GM19025 (cell line): Measurements from ENCODE around the gene RAB40C.

Source experiments
- ATAC-seq: cut with Tn5 transposase; IDR thresholded peaks from one replicate; pipeline ENCODE4 v1.9.1; 2021; ENCODE audit warnings: mild to moderate bottlenecking, low read depth, moderate library complexity; ENCODE audit not compliant: unreplicated experiment

The RAB40C gene

DNA sequence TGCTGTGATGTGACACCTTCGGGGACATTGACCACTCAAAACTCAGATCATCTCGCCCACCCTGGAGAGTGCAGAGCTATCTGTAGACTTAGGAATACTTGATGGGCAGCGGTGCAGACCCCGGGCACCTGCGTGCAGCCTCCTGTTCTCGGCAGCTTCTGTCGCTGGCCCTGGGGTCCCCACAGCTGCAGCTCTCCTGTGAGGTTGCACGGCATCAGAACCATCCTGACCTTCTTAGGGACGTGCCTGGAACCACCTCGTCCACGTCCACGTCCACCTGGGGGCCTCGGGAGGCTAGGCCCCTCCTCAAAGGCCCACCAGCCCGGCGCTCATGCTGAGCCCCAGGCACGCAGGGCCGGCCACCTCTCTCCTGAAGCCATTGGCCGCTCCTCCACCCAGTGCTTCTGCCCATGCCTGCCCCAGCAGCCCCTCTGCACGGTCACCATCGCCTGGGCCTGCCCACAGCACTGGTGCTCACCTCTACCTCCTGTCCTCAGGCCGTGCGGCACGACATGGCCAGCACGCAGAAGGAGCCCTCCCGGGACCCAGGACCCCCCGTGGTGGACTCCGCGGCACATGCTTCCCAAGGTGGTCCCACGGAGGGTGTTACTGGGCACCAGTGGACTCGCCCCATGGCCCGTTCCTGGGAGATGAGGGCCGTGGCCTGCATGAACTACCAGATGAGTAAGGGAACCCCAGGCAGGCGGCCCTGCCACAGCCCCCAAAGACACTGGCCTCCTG, 38.6 kb downstream of the RAB40C start:
- ATAC-seq = no peak

DNA sequence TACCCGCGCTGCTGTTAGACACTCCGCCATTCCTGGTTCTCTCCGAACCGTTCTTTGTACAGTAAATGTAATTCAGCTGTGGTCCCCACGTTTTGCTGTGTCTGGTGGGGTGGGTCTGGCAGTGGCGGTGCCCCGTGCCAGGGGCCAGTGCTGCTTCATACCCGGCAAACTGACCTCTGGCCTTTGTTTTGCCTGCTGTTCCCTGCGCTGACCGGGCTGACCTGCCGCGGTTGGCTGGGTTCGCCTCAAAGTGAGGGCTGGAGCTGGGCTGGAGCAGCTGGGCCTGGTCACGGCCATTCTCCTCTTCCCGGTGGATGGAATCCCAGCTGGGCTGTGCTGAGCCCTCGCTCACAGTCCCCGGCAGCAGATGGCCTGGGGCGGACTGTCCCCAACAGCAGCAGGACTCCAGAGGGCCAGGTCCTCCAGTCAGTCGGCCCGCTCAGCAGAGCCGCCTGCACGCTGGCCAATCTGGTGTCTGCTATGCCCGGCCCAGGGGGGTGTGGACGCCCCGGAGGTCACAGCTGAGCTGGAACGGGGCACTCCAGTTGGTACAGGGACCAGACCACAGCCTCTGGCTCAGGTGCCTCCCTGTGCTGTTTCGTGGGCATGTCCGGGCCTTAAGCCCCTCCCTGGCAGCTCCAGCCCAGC, 39.4 kb downstream of the RAB40C start:
- ATAC-seq = no peak

DNA sequence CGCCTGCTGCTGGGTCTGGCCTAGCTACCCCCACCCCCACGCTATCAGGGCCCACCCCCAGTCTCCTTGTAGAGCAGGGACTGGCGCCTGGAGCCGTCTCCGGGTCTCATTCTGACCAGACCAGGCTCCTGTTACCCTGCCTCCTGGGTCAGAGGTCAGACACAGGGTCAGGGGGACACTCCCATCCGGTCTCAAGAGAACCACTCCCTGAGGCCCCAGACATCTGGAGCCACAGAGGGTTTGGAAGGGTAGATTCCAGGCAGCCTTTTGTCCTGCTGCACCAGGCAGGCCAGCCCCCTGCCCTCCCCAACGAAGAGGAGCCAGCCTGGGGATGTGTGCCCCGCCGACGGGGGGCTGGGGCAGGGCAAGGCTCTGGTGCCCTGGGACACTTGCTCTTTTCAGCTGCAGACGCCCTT, 40.0 kb downstream of the RAB40C start:
- ATAC-seq = no peak

DNA sequence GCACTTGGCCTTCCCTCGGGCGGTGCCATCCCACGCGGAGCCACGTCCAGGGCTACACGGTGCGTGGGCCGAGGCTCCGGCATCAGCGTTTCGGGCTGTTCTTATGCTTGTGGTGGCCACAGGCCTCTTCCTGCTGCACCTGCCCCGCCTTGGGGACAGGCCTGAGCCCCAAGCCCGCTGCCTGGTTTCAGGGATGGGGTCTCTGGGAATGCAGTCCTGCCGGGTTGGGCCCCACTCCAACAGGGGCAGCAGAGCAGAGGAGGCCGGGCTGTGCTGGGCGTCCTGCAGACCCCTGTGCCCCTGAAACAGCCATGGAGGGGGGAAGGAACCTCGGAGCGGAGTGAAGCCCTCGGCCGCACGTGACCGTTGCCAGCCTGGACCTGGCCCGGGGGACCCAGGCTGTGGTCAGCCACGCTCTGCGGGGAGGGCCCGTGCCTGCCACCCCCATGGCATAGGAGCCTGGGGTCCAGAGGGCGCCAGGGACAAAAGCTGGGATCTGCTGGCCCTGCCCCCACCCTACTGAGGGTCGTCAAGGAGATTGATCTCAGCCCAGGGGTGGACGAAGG, 40.5 kb downstream of the RAB40C start:
- no peak for ATAC-seq

DNA sequence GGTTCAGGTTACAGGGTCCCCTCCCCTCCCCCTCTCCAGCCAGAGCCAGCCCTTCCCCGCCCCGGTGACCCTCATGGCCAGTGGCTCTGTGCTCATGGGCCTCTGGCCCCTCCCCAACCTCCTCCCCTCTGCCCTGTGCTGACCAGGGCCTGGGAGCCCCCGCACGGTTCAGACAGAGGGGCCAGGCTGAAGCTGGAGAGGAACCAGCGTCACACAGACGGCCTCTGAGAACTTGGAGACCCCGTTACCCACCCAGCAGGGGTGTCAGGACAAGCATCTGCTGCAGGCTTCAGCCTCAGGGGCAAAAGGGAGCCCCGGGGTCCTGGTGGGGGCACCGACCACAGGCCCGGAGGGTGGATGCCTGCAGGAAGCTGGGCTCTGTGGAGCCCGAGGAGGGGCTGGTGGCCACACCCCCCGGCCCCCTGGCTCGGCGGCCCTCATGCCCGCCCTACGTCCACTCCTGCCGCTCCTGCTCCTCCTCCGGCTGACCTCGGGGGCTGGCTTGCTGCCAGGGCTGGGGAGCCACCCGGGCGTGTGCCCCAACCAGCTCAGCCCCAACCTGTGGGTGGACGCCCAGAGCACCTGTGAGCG, 41.0 kb downstream of the RAB40C start, which contains the start of gene WFIKKN1:
TSS of gene WFIKKN1 (plus strand) at position 171 of the 591 bp plus-strand sequence. CDS start at position 440, 269 bp downstream.
- no peak for ATAC-seq

DNA sequence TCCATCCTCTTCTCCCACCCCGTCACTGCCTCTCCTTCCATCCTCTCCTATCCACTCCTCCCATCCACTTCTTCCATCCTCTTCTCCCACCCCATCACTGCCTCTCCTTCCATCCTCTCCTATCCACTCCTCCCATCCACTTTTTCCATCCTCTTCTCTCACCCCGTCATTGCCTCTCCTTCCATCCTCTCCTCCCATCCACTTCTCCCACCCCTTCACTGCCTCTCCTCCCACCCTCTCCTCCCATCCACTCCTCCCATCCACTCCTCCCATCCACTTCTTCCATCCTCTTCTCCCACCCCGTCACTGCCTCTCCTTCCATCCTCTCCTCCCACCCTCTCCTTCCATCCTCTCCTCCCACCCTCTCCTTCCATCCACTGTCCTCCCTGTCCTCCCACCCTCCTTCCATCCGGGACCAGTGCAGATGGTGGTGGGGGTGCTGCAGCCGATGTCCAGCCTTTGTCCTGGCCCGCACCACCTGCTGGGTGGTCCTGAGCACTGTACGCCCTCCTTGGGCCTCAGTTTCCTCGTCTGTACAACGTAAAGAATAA, 42.0 kb downstream of the RAB40C start:
- no peak for ATAC-seq

DNA sequence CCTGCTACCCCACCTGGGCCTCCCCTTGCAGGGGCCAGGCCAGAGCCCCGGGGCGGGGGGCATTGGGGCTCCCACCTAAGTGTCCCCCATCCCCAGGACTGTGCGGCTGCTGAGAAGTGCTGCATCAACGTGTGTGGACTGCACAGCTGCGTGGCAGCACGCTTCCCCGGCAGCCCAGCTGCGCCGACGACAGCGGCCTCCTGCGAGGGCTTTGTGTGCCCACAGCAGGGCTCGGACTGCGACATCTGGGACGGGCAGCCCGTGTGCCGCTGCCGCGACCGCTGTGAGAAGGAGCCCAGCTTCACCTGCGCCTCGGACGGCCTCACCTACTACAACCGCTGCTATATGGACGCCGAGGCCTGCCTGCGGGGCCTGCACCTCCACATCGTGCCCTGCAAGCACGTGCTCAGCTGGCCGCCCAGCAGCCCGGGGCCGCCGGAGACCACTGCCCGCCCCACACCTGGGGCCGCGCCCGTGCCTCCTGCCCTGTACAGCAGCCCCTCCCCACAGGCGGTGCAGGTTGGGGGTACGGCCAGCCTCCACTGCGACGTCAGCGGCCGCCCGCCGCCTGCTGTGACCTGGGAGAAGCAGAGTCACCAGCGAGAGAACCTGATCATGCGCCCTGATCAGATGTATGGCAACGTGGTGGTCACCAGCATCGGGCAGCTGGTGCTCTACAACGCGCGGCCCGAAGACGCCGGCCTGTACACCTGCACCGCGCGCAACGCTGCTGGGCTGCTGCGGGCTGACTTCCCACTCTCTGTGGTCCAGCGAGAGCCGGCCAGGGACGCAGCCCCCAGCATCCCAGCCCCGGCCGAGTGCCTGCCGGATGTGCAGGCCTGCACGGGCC, 42.8 kb downstream of the RAB40C start:
- ATAC-seq = no peak

DNA sequence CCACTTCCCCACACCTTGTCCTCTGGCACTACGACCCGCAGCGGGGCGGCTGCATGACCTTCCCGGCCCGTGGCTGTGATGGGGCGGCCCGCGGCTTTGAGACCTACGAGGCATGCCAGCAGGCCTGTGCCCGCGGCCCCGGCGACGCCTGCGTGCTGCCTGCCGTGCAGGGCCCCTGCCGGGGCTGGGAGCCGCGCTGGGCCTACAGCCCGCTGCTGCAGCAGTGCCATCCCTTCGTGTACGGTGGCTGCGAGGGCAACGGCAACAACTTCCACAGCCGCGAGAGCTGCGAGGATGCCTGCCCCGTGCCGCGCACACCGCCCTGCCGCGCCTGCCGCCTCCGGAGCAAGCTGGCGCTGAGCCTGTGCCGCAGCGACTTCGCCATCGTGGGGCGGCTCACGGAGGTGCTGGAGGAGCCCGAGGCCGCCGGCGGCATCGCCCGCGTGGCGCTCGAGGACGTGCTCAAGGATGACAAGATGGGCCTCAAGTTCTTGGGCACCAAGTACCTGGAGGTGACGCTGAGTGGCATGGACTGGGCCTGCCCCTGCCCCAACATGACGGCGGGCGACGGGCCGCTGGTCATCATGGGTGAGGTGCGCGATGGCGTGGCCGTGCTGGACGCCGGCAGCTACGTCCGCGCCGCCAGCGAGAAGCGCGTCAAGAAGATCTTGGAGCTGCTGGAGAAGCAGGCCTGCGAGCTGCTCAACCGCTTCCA, 43.6 kb downstream of the RAB40C start:
- no peak for ATAC-seq

DNA sequence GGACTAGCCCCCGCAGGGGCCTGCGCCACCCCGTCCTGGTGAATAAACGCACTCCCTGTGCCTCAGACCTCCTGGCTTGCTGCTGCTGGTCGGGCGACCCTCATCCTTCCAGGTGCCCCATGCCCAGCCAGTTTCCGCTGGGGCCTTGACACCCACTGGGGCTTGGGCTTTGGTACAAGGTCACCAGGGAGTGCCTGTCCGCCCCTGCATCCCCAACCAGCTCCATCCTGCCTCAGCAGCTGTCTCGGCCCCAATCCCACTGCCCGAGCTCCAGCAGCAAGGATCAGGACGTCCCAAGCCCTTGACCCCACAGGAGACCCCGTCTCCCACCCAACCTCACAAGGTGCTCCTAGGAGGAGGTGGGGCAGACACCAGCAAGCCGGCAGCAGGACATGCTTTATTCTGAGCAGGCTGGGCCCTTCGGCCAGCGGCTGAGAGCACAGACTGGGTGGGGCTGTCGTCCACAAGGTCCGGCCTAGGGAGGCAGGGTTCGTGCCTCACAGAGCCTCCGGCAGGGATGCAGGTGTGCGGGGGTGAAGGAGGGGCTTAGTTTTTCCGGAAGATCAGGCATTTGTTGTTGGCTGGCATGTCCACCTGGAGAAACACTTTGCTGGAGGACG, 44.3 kb downstream of the RAB40C start:
- ATAC-seq = no peak

DNA sequence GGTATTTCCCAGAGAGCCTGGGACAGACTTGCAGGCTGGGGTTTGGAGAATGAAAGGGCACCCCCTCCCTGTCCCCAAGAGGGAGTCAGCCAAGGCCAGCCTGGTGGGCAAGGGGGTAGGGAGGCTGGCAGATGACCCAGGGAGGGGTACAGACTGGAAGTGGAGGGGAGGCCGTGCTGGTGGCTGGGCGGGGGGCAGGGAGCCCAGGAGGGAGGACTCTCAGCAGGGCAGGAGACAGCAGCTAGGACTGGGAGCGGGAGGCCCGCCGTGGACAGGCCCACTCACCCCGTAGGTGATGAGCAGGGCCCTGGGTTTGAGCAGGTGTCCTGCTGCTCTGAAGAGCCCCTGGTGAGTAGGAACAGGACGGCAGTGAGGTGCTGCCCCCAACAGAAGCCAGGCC, 45.1 kb downstream of the RAB40C start:
- no peak for ATAC-seq

DNA sequence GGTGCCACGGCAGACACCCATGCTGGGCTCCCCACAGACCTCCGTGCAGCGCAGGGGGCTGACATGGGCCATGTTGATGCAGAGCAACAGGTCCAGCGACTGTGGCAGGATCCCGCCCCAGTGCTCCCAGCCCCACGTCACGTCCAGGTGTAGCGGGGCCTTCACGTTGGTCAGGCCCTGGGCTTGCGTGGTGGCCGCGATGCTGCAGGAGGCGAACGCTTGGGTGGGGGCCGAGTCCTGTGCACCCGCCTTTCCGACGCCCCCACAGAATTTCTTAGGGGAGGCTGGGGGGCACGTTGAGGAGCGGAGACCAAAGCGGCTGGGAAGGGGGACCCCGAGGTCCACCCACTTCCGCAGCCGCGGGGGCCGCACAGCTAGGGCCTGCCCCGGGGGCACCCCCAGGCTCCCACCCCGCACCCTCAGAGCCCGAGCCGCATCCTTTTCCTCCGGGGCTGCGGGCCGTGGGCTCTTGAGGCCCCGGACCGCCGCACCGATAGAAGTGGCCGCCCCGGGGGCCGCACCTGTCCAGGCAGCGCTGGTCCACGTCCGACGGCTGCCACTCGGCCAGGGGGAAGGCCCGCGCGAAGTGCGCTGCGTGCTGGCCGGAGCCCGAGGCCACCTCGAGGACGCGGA, 45.8 kb downstream of the RAB40C start:
- ATAC-seq = no peak

DNA sequence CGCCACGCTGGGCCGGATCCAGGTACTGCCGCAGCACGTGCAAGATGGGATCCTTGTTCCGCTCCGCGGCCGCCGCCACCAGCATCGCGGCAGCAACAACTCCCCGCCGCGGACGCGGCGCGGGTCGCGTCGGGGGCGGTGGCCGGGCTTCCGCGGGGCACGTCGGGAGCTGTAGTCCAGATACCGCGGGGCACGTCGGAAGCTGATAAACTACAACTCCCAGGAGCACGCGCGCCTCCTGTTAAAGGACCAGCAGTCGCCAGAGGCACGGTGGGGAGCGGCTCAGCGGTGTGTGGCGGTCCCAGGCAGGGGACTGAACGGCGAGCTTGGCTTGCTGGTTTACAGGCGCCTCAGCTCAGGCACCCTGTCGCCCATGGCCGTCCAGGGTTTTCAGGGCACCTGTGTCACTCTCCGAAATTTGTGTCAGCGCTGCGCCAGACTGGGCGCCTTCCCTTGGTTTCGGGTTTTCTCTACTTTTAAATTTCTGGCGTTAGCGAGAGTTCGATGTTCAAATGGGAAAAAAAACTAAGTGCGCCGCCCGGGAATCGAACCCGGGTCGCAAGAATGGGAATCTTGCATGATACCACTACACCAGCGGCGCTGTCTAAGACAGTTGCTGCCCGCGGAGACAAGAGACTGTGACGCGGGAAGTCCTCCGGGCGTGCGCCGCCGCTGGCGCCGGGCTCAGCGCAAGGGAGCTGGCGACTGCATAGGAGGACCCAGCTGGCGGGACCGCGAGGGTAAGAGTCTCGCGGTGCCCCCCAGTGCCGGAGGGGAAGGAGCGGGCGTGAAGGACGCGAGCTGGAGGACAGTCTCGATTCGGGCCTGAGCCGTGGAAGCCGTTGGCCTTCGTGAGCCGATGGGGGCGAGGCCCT, 46.6 kb downstream of the RAB40C start, which contains the start of gene METTL26:
TSS of gene METTL26 (minus strand) at position 100 of the 875 bp plus-strand sequence. CDS start at position 85, 15 bp downstream.
- peak; percentile 72 for ATAC-seq

DNA sequence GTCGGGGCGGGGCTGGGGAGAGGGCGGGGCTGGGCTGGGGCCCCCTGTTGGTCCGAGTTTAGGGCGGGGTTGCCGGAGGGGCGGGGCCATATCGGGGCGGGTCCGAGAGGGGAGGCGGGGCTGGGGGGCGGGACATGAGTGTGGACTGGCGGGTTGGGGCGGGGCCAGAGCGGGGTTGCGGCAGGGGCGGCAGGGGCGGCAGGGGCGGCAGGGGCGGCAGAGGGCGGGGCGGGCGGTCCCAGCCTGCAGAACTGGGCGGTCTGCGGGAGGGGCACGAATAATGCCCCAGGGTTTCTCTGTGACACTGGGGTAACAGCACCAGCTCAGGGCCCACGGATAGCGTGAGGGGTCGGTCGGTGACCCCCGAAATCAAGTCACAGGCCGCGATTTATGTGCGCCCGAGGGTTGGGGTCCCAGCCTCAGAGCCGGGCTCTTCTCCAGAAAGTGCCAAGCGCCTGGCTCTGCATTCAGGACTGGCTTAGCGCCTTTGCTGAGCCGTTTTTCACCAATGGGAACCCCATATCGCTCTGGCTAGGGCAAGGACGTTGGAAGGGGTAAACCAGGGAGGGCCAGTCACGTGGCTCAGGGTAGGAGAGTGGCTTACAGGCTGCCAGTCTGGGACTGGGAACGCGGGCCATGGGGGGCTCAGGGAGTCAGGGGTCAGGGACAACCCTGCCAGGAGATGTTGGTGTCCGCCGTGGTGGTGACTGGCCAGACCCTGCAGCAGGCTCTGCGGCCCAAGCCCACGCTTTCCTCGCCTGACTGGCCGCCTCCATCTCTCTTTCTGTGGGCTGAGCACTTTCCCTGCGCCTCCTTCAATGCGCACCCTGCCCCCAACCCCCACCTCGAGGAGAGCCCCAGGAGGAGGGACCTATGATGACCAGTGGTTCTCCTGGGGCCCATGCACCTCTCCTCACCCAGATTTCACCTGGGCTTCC, 47.5 kb downstream of the RAB40C start:
- ATAC-seq = no peak

DNA sequence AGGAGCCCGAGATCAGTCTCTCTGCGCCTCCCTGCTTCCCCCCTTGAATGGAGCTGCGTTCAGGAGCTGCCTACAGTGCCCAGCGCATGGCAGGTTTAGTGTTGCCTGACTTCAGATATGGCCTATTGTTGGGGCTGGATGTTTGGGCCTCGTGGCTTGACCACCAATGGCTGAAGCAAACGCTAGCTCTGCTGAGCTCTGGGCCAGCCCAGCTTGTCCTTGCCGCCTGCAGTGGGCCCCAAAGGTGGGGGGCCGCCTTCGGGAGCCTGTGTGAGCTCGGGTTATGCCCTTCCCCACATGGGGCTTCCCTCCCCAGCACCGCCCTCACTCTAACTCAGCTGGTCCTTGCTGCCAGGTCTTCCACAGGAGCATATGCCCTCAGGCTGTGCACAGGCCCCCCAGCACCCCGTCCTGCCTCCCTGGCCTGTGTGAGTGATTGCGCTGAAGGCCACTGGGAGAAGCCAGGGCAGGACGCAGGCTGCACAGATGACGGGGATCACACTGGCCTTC, 48.2 kb downstream of the RAB40C start:
- ATAC-seq = no peak

DNA sequence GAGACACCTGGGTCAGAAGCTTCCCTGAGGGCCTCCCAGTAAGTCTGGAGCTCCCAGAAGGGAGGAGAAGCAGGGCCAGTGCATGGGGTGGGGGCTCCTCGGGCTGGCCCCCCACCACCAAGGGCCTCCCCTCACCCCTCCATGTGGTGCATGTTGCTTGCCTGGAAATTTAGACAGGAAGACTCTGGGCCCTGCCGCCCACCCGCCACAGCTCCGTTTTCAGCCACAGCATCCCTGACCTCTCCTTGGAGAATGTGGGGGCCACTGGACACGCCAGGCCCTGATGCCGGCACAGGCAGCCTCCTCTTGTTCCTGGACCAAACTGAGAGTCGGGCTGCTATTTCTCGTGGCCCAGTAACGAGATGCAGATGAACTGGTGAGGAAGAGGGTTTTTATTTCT, 49.0 kb downstream of the RAB40C start:
- no peak for ATAC-seq

DNA sequence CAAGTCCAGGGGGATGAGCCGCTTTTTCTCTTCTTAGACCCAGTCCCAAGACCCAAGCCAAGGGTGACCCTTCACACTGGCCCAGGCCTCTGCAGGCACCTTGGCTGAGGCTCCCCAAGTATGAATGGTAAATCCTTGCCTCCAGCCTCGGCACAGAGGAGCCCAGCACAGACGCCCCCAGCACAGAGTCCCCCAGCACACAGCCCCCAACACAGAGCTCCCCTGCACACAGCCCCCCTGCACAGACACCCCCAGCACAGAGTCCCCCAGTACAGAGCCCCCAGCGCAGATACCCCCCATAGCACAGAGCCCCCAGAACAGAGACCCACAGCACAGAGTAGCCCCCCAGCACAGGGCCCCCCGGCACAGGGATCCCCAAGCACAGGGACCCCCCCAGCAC, 50.7 kb downstream of the RAB40C start:
- ATAC-seq = no peak
